Measurements from ENCODE around the gene DISP2. TPM values are rescaled to one million over a fixed set of nuclear protein-coding genes. Genes with fewer than 3 reads are reported as not detected.
A peak's percentile ranks its signal among the peaks of the same experiment; 100 is the strongest.

The DISP2 gene
- total RNA-seq, 1 donor from 2014 or later, result 0.74 TPM

GRCh38 chr15:40367686-40368611, 9.9 kb downstream of the DISP2 start:
- intact Hi-C loops (cut with DNase I), result no loop called here
- H3K4me3 ChIP-seq, result peak overlapping the region; percentile 34 to 56

DNA sequence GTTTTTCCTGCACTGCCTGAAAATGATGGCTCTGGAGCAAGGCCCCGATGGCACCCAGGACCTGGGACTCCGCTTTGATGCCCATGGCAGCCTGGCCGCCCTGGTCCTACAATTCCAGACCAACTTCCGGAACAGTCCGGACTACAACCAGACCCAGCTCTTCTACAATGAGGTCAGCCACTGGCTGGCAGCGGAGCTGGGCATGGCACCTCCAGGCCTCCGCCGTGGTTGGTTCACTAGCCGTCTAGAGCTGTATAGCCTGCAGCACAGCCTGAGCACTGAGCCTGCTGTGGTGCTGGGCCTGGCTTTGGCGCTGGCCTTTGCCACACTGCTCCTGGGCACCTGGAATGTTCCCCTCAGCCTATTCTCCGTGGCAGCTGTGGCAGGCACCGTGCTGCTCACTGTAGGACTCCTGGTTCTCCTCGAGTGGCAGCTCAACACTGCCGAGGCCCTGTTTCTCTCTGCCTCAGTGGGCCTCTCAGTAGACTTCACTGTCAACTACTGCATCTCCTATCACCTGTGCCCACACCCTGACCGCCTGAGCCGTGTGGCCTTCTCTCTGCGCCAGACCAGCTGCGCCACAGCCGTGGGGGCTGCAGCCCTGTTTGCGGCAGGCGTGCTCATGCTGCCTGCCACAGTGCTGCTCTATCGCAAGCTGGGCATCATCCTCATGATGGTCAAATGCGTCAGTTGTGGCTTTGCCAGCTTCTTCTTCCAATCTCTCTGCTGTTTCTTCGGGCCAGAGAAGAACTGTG, 10.9 kb downstream of the DISP2 start:
- peaks cover 14% of the 10 kb centered on the region for H3K4me1 ChIP-seq
- peak overlapping the region in 1 of 2 donors; percentile 56 for H3K4me3 ChIP-seq
- no peak overlapping the region for H3K27ac ChIP-seq
- TF ChIP-seq, protein P1, sequence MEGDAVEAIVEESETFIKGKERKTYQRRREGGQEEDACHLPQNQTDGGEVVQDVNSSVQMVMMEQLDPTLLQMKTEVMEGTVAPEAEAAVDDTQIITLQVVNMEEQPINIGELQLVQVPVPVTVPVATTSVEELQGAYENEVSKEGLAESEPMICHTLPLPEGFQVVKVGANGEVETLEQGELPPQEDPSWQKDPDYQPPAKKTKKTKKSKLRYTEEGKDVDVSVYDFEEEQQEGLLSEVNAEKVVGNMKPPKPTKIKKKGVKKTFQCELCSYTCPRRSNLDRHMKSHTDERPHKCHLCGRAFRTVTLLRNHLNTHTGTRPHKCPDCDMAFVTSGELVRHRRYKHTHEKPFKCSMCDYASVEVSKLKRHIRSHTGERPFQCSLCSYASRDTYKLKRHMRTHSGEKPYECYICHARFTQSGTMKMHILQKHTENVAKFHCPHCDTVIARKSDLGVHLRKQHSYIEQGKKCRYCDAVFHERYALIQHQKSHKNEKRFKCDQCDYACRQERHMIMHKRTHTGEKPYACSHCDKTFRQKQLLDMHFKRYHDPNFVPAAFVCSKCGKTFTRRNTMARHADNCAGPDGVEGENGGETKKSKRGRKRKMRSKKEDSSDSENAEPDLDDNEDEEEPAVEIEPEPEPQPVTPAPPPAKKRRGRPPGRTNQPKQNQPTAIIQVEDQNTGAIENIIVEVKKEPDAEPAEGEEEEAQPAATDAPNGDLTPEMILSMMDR (IDR thresholded peaks at IDR 0.05), result no peak
- no peak for TF ChIP-seq POLR2A (IDR thresholded peaks at IDR 0.05)
- no peak for TF ChIP-seq POLR2AphosphoS5 (IDR thresholded peaks at IDR 0.05; ENCODE audit: insufficient read depth in 1 of 2, low read depth in 1 of 2)
- no peaks in the 10 kb centered on the region for H3K9me3 ChIP-seq
- H3K27me3 ChIP-seq, result no peaks in the 10 kb centered on the region
- intact Hi-C loops (cut with DNase I), result no loop called here
- no peaks in the 10 kb centered on the region for H3K36me3 ChIP-seq
- DNase-seq (ENCODE audit: extremely low spot score in 2 of 2), result no peak

More at GRCh38 chr15:40367686-40368611, 9.9 kb downstream of the DISP2 start:
- Histone ChIP-seq H3K27ac (no peak overlapping the region), H3K36me3 (no peaks in the 10 kb centered on the region), H3K27me3 (no peaks in the 10 kb centered on the region), H3K9me3 (no peaks in the 10 kb centered on the region), H3K4me1 (peaks cover 14% of the 10 kb centered on the region)
- peak in 1 of 2 donors; percentile 31 for TF ChIP-seq POLR2AphosphoS5 (IDR thresholded peaks at IDR 0.05; ENCODE audit: insufficient read depth in 1 of 2, low read depth in 1 of 2)
- no peak for TF ChIP-seq POLR2A (IDR thresholded peaks at IDR 0.05)
- TF ChIP-seq, protein P1 (IDR thresholded peaks at IDR 0.05), result peak; percentile 52 to 81 (median 54)
- no peak for DNase-seq (ENCODE audit: extremely low spot score in 2 of 2)

DNA sequence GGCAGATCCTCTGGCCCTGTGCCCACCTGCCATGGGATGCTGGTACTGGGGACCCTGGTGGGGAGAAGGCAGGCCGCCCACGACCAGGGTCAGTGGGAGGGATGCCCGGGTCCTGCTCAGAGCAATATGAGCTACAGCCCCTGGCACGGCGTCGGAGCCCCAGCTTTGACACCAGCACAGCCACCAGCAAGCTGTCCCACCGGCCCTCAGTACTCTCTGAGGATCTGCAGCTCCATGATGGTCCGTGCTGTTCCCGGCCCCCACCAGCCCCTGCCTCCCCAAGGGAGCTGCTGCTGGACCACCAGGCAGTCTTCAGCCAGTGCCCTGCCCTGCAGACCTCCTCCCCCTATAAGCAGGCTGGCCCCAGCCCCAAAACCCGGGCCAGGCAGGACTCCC, 11.5 kb downstream of the DISP2 start:
- intact Hi-C loops (cut with DNase I), result no loop called here
- no peaks in the 10 kb centered on the region for H3K36me3 ChIP-seq
- TF ChIP-seq POLR2A (IDR thresholded peaks at IDR 0.05) (no peak), POLR2AphosphoS5 (IDR thresholded peaks at IDR 0.05; ENCODE audit: insufficient read depth in 1 of 2, low read depth in 1 of 2) (no peak)
- TF ChIP-seq, protein P1 (IDR thresholded peaks at IDR 0.05), result no peak
- no peak overlapping the region for H3K4me3 ChIP-seq
- H3K27ac ChIP-seq, result no peak overlapping the region
- no peaks in the 10 kb centered on the region for H3K9me3 ChIP-seq
- peaks cover 14% of the 10 kb centered on the region for H3K4me1 ChIP-seq
- H3K27me3 ChIP-seq, result no peaks in the 10 kb centered on the region
- DNase-seq (ENCODE audit: extremely low spot score in 2 of 2), result no peak

DNA sequence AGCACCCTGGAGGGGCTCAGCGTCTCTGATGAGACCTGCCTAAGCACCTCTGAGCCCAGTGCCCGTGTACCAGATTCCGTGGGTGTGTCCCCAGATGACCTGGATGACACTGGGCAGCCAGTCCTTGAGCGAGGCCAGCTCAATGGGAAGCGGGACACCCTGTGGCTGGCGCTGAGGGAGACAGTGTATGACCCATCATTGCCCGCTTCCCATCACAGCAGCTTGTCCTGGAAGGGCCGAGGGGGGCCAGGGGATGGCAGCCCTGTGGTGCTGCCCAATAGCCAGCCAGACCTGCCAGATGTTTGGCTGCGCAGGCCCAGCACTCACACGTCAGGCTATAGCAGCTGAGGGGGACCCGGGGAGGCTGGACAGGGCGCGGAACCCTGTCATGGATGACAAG, 12.0 kb downstream of the DISP2 start:
- intact Hi-C loops (cut with DNase I), result no loop called here
- no peak overlapping the region for H3K4me3 ChIP-seq
- H3K27ac ChIP-seq, result no peak overlapping the region

More for the DNA sequence above, 12.0 kb downstream of the DISP2 start:
- DNase-seq (ENCODE audit: extremely low spot score in 2 of 2), result no peak
- Histone ChIP-seq H3K4me1 (peaks cover 14% of the 10 kb centered on the region), H3K36me3 (no peaks in the 10 kb centered on the region), H3K9me3 (no peaks in the 10 kb centered on the region), H3K27me3 (no peaks in the 10 kb centered on the region)
- TF ChIP-seq, protein P1 (IDR thresholded peaks at IDR 0.05), result no peak
- TF ChIP-seq POLR2A (IDR thresholded peaks at IDR 0.05), result no peak
